Peyer's patch (tissue), 4 donors: ENCODE data around the gene OR52N5. TPM values are rescaled to one million over a fixed set of nuclear protein-coding genes. Genes with fewer than 3 reads are reported as not detected.

Source experiments
- DNase-seq, 3 donors: peaks; one replicate each; pipeline ENCODE4 v3.0.0-alpha.2; 2017 to 2019
- H3K27ac ChIP-seq, 4 donors: fragments of 200-600 bp; sonication (generic); one replicate each; pipeline ENCODE4 v1.5.1; 2016 to 2019
- H3K27me3 ChIP-seq, 2 donors: fragments of 200-600 bp; sonication (generic); one replicate each; pipeline ENCODE4 v1.5.1; 2019
- H3K36me3 ChIP-seq, 3 donors: fragments of 200-600 bp; sonication (generic); one replicate each; pipeline ENCODE4 v1.5.1; 2016 to 2019
- H3K4me1 ChIP-seq, 4 donors: fragments of 200-600 bp; sonication (generic); one replicate each; pipeline ENCODE4 v1.5.1; 2016 to 2019
- H3K4me3 ChIP-seq, 4 donors: fragments of 200-600 bp; sonication (generic); 1 replicate in 3 of 4; 2 replicates in 1 of 4; pipeline ENCODE4 v1.5.1; 2016 to 2019; ENCODE audit warnings: mild to moderate bottlenecking in 1 of 4
- H3K9me3 ChIP-seq, 4 donors: fragments of 200-600 bp; sonication (generic); one replicate each; pipeline ENCODE4 v1.5.1; 2016 to 2019; ENCODE audit warnings: mild to moderate bottlenecking in 1 of 4
- CTCF ChIP-seq, 6 experiments: fragments of 450-650 bp in 4 of 6; fragments of 200-600 bp in 2 of 6; sonication (generic) in 1 of 6; IDR thresholded peaks; one replicate each; pipeline ENCODE4 v1.5.1; 2017 to 2019; ENCODE audit warnings: antibody characterized with exemption in 6 of 6, mild to moderate bottlenecking in 3 of 6, moderate library complexity in 1 of 6
- POLR2A ChIP-seq, 2 donors: fragments of 450-650 bp; IDR thresholded peaks; one replicate each; pipeline ENCODE4 v1.5.1; 2017; ENCODE audit warnings: antibody characterized with exemption in 2 of 2, mild to moderate bottlenecking in 2 of 2, moderate library complexity in 2 of 2
- total RNA-seq, 4 donors: library from RNA; depleted of rRNA; stranded (reverse); fragments of >200 nt; gene quantifications; one replicate each; pipeline ENCODE4 v1.1.0, GENCODE V29; 2016

OR52N5 gene
- total RNA-seq, 4 donors from 2014 or later = not detected

- H3K27ac ChIP-seq = no peak overlapping the region
- no peaks in the 10 kb centered on the region for H3K9me3 ChIP-seq
- peak overlapping the region; percentile 20 to 53 (median 41) for H3K4me3 ChIP-seq
- H3K36me3 ChIP-seq = no peaks in the 10 kb centered on the region
- TF ChIP-seq CTCF (IDR thresholded peaks at IDR 0.05) (no peak), POLR2A (IDR thresholded peaks at IDR 0.05) (no peak)
- no peaks in the 10 kb centered on the region for H3K4me1 ChIP-seq
- no peaks in the 10 kb centered on the region for H3K27me3 ChIP-seq
- DNase-seq = no peak
Measured at GRCh38 chr11:5809122-5809519, 26.0 kb upstream of the OR52N5 start.

GRCh38 chr11:5808500-5809121 is 25.5 kb upstream of the OR52N5 start, which contains the start of gene OR52N2:
TSS of gene OR52N2 (plus strand) at chr11:5808924. CDS start at chr11:5820336, 11,412 bp downstream.
- Histone ChIP-seq H3K9me3 (no peaks in the 10 kb centered on the region), H3K4me3 (peak within 1 kb of the TSS; percentile 20 to 53 (median 41)), H3K27ac (no peak within 1 kb of the TSS), H3K4me1 (no peaks in the 10 kb centered on the region), H3K27me3 (no peaks in the 10 kb centered on the region), H3K36me3 (no peaks in the 10 kb centered on the region)
- DNase-seq = peak; percentile 54 to 88 (median 77)
- TF ChIP-seq POLR2A (IDR thresholded peaks at IDR 0.05) = no peak
- TF ChIP-seq CTCF (IDR thresholded peaks at IDR 0.05) = peak; percentile 52 to 85 (median 78)

- Histone ChIP-seq H3K4me3 (no peak overlapping the region), H3K27me3 (no peaks in the 10 kb centered on the region), H3K9me3 (no peaks in the 10 kb centered on the region), H3K36me3 (no peaks in the 10 kb centered on the region), H3K4me1 (no peaks in the 10 kb centered on the region), H3K27ac (no peak overlapping the region)
- no peak for TF ChIP-seq POLR2A (IDR thresholded peaks at IDR 0.05)
- no peak for TF ChIP-seq CTCF (IDR thresholded peaks at IDR 0.05)
- DNase-seq = no peak
Measured at GRCh38 chr11:5807580-5807979, 24.4 kb upstream of the OR52N5 start.

GRCh38 chr11:5803982-5804381 is 20.8 kb upstream of the OR52N5 start:
- H3K27ac ChIP-seq = no peak overlapping the region
- H3K4me3 ChIP-seq = no peak overlapping the region
- no peaks in the 10 kb centered on the region for H3K27me3 ChIP-seq
- no peaks in the 10 kb centered on the region for H3K9me3 ChIP-seq
- no peak for TF ChIP-seq CTCF (IDR thresholded peaks at IDR 0.05)
- no peak for TF ChIP-seq POLR2A (IDR thresholded peaks at IDR 0.05)
- H3K36me3 ChIP-seq = no peaks in the 10 kb centered on the region
- H3K4me1 ChIP-seq = no peaks in the 10 kb centered on the region
- DNase-seq = no peak

GRCh38 chr11:5796541-5796940 is 13.4 kb upstream of the OR52N5 start:
- DNase-seq = no peak
- TF ChIP-seq CTCF (IDR thresholded peaks at IDR 0.05) (no peak), POLR2A (IDR thresholded peaks at IDR 0.05) (no peak)
- no peak overlapping the region for H3K4me3 ChIP-seq

More at GRCh38 chr11:5796541-5796940, 13.4 kb upstream of the OR52N5 start:
- H3K27ac ChIP-seq = no peak overlapping the region
- no peaks in the 10 kb centered on the region for H3K9me3 ChIP-seq
- H3K36me3 ChIP-seq = no peaks in the 10 kb centered on the region
- H3K4me1 ChIP-seq = no peaks in the 10 kb centered on the region
- no peaks in the 10 kb centered on the region for H3K27me3 ChIP-seq
